Osteocyte (in vitro differentiated cells): ENCODE data around the gene GREB1. TPM values are rescaled to one million over a fixed set of nuclear protein-coding genes. Genes with fewer than 3 reads are reported as not detected.

Experiments
- DNase-seq: peaks from one replicate; pipeline ENCODE4 v3.0.0; 2021; ENCODE audit warnings: mixed read lengths; ENCODE audit not compliant: unreplicated experiment; ENCODE audit errors: extremely low spot score
- H3K27ac Mint-ChIP-seq: one replicate; pipeline ENCODE4 v1.8.0; 2021; ENCODE audit warnings: mild to moderate bottlenecking, mixed read lengths; ENCODE audit not compliant: unreplicated experiment
- H3K27me3 Mint-ChIP-seq: one replicate; pipeline ENCODE4 v1.8.0; 2021; ENCODE audit warnings: mixed read lengths; ENCODE audit not compliant: unreplicated experiment
- H3K36me3 Mint-ChIP-seq: one replicate; pipeline ENCODE4 v1.8.0; 2021; ENCODE audit warnings: mixed read lengths; ENCODE audit not compliant: unreplicated experiment
- H3K4me1 Mint-ChIP-seq: one replicate; pipeline ENCODE4 v1.8.0; 2021; ENCODE audit warnings: mixed read lengths; ENCODE audit not compliant: unreplicated experiment
- H3K4me3 Mint-ChIP-seq: one replicate; pipeline ENCODE4 v1.8.0; 2021; ENCODE audit warnings: mild to moderate bottlenecking, moderate library complexity, mixed read lengths; ENCODE audit not compliant: unreplicated experiment
- H3K9me3 Mint-ChIP-seq: one replicate; pipeline ENCODE4 v1.8.0; 2021; ENCODE audit warnings: mixed read lengths; ENCODE audit not compliant: unreplicated experiment
- total RNA-seq: library from RNA; stranded (reverse); gene quantifications from 2 replicates; pipeline ENCODE4 v1.2.1, GENCODE V29; 2021
- TF ChIP-seq, protein P1 (sequence below): fragments of 200-600 bp; sonication (generic); IDR thresholded peaks from 2 replicates; pipeline ENCODE4 v1.5.0; 2021; ENCODE audit warnings: antibody characterized with exemption, mild to moderate bottlenecking, moderate library complexity

GREB1 gene
- total RNA-seq, 1 donor from 2014 or later: 0.54 TPM

- Mint-ChIP-seq H3K9me3 (peaks cover 9% of the 10 kb centered on the region), H3K36me3 (no peaks in the 10 kb centered on the region), H3K4me1 (no peaks in the 10 kb centered on the region), H3K27ac (no peak overlapping the region), H3K27me3 (peaks cover 5% of the 10 kb centered on the region), H3K4me3 (no peak overlapping the region)
- DNase-seq: no peak
- TF ChIP-seq, protein P1, sequence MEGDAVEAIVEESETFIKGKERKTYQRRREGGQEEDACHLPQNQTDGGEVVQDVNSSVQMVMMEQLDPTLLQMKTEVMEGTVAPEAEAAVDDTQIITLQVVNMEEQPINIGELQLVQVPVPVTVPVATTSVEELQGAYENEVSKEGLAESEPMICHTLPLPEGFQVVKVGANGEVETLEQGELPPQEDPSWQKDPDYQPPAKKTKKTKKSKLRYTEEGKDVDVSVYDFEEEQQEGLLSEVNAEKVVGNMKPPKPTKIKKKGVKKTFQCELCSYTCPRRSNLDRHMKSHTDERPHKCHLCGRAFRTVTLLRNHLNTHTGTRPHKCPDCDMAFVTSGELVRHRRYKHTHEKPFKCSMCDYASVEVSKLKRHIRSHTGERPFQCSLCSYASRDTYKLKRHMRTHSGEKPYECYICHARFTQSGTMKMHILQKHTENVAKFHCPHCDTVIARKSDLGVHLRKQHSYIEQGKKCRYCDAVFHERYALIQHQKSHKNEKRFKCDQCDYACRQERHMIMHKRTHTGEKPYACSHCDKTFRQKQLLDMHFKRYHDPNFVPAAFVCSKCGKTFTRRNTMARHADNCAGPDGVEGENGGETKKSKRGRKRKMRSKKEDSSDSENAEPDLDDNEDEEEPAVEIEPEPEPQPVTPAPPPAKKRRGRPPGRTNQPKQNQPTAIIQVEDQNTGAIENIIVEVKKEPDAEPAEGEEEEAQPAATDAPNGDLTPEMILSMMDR: no peak
Measured at GRCh38 chr2:11630855-11631254, 97.0 kb downstream of the GREB1 start.

DNA sequence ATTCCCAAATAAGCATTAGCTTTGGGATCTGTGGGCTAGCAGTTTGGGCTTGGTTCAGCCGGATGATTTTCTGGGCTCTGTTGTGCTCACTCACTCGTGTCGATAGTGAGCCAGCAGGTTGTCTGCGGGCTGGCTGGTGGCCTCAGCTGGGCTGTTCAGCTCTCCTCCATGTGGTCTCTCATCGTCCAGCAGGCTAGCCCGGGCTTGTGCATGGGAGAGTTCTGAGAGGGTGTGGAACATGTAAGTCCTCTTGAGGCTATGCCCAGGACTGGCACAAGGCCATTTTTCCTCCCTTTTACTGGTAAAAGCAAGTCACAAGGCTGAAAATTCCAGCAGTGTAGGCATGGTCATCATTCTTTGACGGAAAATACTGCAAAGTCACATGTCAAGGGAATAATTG is 97.6 kb downstream of the GREB1 start:
- DNase-seq: no peak
- H3K27me3 Mint-ChIP-seq: peaks cover 7% of the 10 kb centered on the region

DNA sequence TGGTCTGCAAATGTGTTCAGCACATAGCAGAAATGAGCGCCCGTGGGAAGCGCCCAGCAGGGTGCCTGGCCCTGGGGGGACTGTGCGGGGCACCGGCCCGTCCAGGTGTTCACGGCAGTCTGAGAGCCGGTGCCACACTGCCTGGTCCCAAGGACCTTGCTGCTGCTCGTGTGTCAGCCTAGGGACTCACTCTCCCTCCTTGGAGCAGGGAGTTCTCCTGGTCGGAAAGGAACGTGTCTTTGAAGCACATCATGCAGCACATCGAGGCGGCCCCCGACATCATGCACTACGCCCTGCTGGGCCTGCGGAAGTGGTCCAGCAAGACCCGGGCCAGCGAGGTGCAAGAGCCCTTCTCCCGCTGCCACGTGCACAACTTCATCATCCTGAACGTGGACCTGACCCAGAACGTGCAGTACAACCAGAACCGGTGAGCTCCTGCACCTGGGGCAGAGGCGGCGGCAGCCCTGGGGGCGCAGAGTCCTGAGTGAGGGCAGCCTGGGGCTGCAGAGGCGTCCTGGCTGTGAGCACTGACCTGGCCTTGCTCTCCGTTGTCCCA is 100.2 kb downstream of the GREB1 start:
- Mint-ChIP-seq H3K4me1 (no peaks in the 10 kb centered on the region), H3K27me3 (peaks cover 7% of the 10 kb centered on the region), H3K4me3 (no peak overlapping the region), H3K9me3 (no peaks in the 10 kb centered on the region), H3K27ac (no peak overlapping the region), H3K36me3 (no peaks in the 10 kb centered on the region)
- TF ChIP-seq, protein P1: no peak
- no peak for DNase-seq

More for the DNA sequence above, 97.6 kb downstream of the GREB1 start:
- Mint-ChIP-seq H3K4me3 (no peak overlapping the region), H3K4me1 (no peaks in the 10 kb centered on the region), H3K9me3 (peaks cover 9% of the 10 kb centered on the region), H3K36me3 (no peaks in the 10 kb centered on the region), H3K27ac (no peak overlapping the region)
- TF ChIP-seq, protein P1: no peak

DNA sequence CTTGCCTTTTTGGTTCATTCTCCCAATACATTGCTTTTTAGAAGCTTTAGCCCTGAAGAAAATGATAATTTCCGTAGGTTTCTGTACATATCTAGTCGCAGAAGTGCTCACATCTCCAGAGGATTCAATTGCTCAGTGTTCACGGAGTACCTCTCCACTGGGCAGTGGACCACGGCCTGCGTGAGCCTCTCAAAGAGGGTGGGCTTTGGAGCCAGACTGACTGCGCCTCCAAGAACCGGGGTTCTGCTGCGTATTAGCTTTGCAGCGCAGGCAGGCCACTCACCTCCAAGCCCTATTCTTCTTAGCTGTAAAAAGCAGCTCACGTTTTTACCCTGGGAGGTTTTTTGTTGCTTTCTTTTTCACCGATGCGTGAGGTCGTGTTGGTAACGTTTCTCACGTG is 100.7 kb downstream of the GREB1 start:
- DNase-seq: no peak
- H3K9me3 Mint-ChIP-seq: no peaks in the 10 kb centered on the region
- TF ChIP-seq, protein P1: no peak
- H3K4me1 Mint-ChIP-seq: no peaks in the 10 kb centered on the region
- H3K36me3 Mint-ChIP-seq: no peaks in the 10 kb centered on the region
- H3K27ac Mint-ChIP-seq: no peak overlapping the region
- H3K27me3 Mint-ChIP-seq: peaks cover 11% of the 10 kb centered on the region
- H3K4me3 Mint-ChIP-seq: no peak overlapping the region

GRCh38 chr2:11635141-11635540 is 101.3 kb downstream of the GREB1 start:
- no peak overlapping the region for H3K4me3 Mint-ChIP-seq
- TF ChIP-seq, protein P1: no peak
- no peak overlapping the region for H3K27ac Mint-ChIP-seq
- H3K4me1 Mint-ChIP-seq: no peaks in the 10 kb centered on the region
- peaks cover 14% of the 10 kb centered on the region for H3K27me3 Mint-ChIP-seq
- no peaks in the 10 kb centered on the region for H3K36me3 Mint-ChIP-seq
- DNase-seq: no peak
- H3K9me3 Mint-ChIP-seq: no peaks in the 10 kb centered on the region
